Endodermal cell (in vitro differentiated cells): ENCODE results near the gene USE1. TPM values are rescaled to one million over a fixed set of nuclear protein-coding genes. Genes with fewer than 3 reads are reported as not detected.

Source experiments
- DNase-seq: peaks from one replicate; pipeline ENCODE4 v3.0.0-alpha.2; 2017
- H3K27ac ChIP-seq: 2 replicates; pipeline ENCODE4 v1.5.1; 2013; ENCODE audit warnings: mild to moderate bottlenecking, low read depth, low read length, moderate library complexity
- H3K27me3 ChIP-seq: 2 replicates; pipeline ENCODE4 v1.6.1; 2013; ENCODE audit warnings: mild to moderate bottlenecking, low read length, moderate library complexity; ENCODE audit not compliant: insufficient read depth, control insufficient read depth, poor library complexity, severe bottlenecking
- H3K36me3 ChIP-seq: 2 replicates; pipeline ENCODE4 v1.7.0; 2013; ENCODE audit warnings: mild to moderate bottlenecking, low read length, moderate library complexity; ENCODE audit not compliant: control insufficient read depth, insufficient read depth
- H3K4me1 ChIP-seq: one replicate; pipeline ENCODE4 v1.7.0; 2013; ENCODE audit warnings: low read length; ENCODE audit not compliant: control insufficient read depth, insufficient read depth
- H3K4me3 ChIP-seq: 2 replicates; pipeline ENCODE4 v1.5.1; 2013; ENCODE audit warnings: mild to moderate bottlenecking, low read length, moderate library complexity
- H3K9ac ChIP-seq: 2 replicates; pipeline ENCODE4 v1.6.1; 2013; ENCODE audit warnings: mild to moderate bottlenecking, low read length, moderate library complexity; ENCODE audit not compliant: poor library complexity, severe bottlenecking; ENCODE audit errors: extremely low read depth
- H3K9me3 ChIP-seq: 2 replicates; pipeline ENCODE4 v1.6.1; 2013; ENCODE audit warnings: mild to moderate bottlenecking, low read length, moderate library complexity; ENCODE audit not compliant: control insufficient read depth
- H3K27ac Mint-ChIP-seq: 2 replicates; pipeline ENCODE4 v1.8.0; 2020; ENCODE audit warnings: mixed read lengths
- H3K27me3 Mint-ChIP-seq: 2 replicates; pipeline ENCODE4 v1.8.0; 2021; ENCODE audit warnings: mild to moderate bottlenecking, mixed read lengths; ENCODE audit not compliant: insufficient read depth
- H3K36me3 Mint-ChIP-seq: 2 replicates; pipeline ENCODE4 v1.8.0; 2020; ENCODE audit warnings: low read depth, mixed read lengths
- H3K4me1 Mint-ChIP-seq: 2 replicates; pipeline ENCODE4 v1.8.0; 2020; ENCODE audit warnings: mixed read lengths
- H3K4me3 Mint-ChIP-seq: 2 replicates; pipeline ENCODE4 v1.8.0; 2020; ENCODE audit warnings: mild to moderate bottlenecking, moderate library complexity, mixed read lengths
- H3K9me3 Mint-ChIP-seq: 2 replicates; pipeline ENCODE4 v1.8.0; 2020; ENCODE audit warnings: mild to moderate bottlenecking, mixed read lengths
- CTCF ChIP-seq: fragments of 200-600 bp; sonication (generic); conservative IDR thresholded peaks from 2 replicates; pipeline ENCODE4 v1.5.0; 2021; ENCODE audit warnings: antibody characterized with exemption, mild to moderate bottlenecking
- WGBS, 2 experiments: methylation state at CpG; one replicate each; pipeline versions ENCODE4 v1.1.5 to v1.1.7; 2013; ENCODE audit warnings: missing lambda C conversion rate in 2 of 2, mixed read lengths in 1 of 2; ENCODE audit not compliant: insufficient coverage in 1 of 2, insufficient read length in 1 of 2; 5-methylcytosine and 5-hydroxymethylcytosine counted together
- total RNA-seq, 2 donors: library from RNA; stranded (reverse); fragmentation: NEBNext Ultra II Directional in 1 of 2; extraction: Animal tissue kit (Norgen Biotek cat#: 25700) in 1 of 2; gene quantifications; 2 replicates in 1 of 2; 3 replicates in 1 of 2; pipeline ENCODE4 v1.2.1, GENCODE V29; 2021

Gene USE1
- total RNA-seq, 2 donors from 2014 or later = 17.4 to 18.4 TPM

- Histone ChIP-seq H3K27ac (no peak overlapping the region), H3K36me3 (peaks cover 4% of the 10 kb centered on the region), H3K4me1 (no peaks in the 10 kb centered on the region), H3K9me3 (no peaks in the 10 kb centered on the region), H3K9ac (no peak overlapping the region), H3K4me3 (no peak overlapping the region), H3K27me3 (no peaks in the 10 kb centered on the region)
- no peaks in the 10 kb centered on the region for H3K27me3 Mint-ChIP-seq
- DNase-seq = no peak
- H3K4me1 Mint-ChIP-seq = peaks cover 7% of the 10 kb centered on the region
- WGBS, 2 experiments = 85 to 93% methylated on average over 13 to 23 of the region's 23 CpGs
- H3K27ac Mint-ChIP-seq = peak overlapping the region; percentile 85
- peaks cover 2% of the 10 kb centered on the region for H3K36me3 Mint-ChIP-seq
- no peak for TF ChIP-seq CTCF
- H3K4me3 Mint-ChIP-seq = peak overlapping the region; percentile 18
- no peaks in the 10 kb centered on the region for H3K9me3 Mint-ChIP-seq
Measured at GRCh38 chr19:17263712-17264640, 48.8 kb downstream of the USE1 start.

- Mint-ChIP-seq H3K9me3 (no peaks in the 10 kb centered on the region), H3K27me3 (no peaks in the 10 kb centered on the region), H3K4me3 (peak within 1 kb of the TSS; percentile 18), H3K36me3 (peaks cover 4% of the 10 kb centered on the region), H3K27ac (peak within 1 kb of the TSS; percentile 85), H3K4me1 (peaks cover 7% of the 10 kb centered on the region)
- Histone ChIP-seq H3K9ac (no peak within 1 kb of the TSS), H3K4me3 (no peak within 1 kb of the TSS), H3K27ac (no peak within 1 kb of the TSS), H3K36me3 (peaks cover 5% of the 10 kb centered on the region), H3K4me1 (no peaks in the 10 kb centered on the region), H3K27me3 (no peaks in the 10 kb centered on the region), H3K9me3 (no peaks in the 10 kb centered on the region)
- DNase-seq = peak; percentile 85
- no peak for TF ChIP-seq CTCF
- WGBS, 2 experiments = 53 to 67% methylated on average over 3 to 5 of the region's 5 CpGs
Measured at GRCh38 chr19:17264641-17264979, 49.5 kb downstream of the USE1 start, which contains the start of gene USHBP1. Gene USHBP1 (minus strand): TSS chr19:17264745. CDS start chr19:17264299, 446 bp downstream.

DNA sequence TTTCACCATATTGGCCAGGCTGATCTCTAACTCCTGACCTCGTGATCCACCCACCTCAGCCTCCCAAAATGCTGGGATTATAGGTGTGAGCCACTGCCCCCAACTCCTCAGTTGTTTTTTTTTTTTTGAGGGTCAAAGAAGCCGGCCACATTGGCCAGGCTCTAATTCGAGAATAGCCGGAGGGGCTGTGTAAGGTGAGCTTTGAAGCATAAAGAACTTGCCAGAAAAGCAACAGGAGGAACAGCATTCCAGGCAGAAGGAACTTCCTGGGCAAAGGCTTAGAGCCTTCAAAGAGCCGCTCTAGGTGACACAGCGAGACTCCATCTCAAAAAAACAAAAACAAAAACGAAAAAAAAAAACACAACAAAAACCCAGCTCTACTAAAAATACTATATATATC is 50.9 kb downstream of the USE1 start:
- Histone ChIP-seq H3K27me3 (no peaks in the 10 kb centered on the region), H3K9ac (no peak overlapping the region), H3K4me3 (no peak overlapping the region), H3K4me1 (no peaks in the 10 kb centered on the region), H3K9me3 (no peaks in the 10 kb centered on the region), H3K27ac (no peak overlapping the region), H3K36me3 (peaks cover 15% of the 10 kb centered on the region)
- peaks cover 7% of the 10 kb centered on the region for H3K4me1 Mint-ChIP-seq
- no peaks in the 10 kb centered on the region for H3K27me3 Mint-ChIP-seq
- DNase-seq = no peak
- H3K9me3 Mint-ChIP-seq = no peaks in the 10 kb centered on the region
- WGBS, 2 experiments = 91 to 92% methylated on average over 6 to 7 of the region's 7 CpGs
- no peak for TF ChIP-seq CTCF
- no peak overlapping the region for H3K27ac Mint-ChIP-seq
- H3K36me3 Mint-ChIP-seq = peaks cover 12% of the 10 kb centered on the region
- no peak overlapping the region for H3K4me3 Mint-ChIP-seq
